ENCODE data around the gene ZNF611.

DNA sequence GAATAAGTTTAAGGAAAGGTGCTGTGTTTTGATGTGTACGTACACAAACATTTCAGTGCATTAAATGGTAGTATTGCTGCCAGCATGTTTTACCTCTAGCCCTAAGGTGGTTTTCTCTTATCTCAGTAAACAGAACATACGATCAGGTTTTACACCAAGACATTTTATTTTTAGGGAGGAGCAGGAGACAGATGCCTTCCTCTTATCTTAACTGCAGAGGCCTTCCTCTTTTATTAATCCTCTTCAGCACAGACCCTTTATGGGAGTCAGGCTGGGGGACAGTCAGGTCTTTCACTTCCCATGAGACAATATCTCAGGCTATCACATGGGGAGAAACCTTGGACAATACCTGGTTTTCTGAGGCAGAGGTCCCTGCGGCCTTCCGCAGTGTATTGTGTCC is 14.9 kb upstream of the ZNF611 start:
- TF ChIP-seq EP300 (IDR thresholded peaks at IDR 0.05; ENCODE audit: borderline replicate concordance in 1 of 2, control insufficient read depth in 1 of 2, low read depth in 2 of 2, low read length in 2 of 2) (no peak), EZH2 (IDR thresholded peaks at IDR 0.05; ENCODE audit: borderline replicate concordance, control insufficient read depth, low read depth, low read length) (no peak), PML (IDR thresholded peaks at IDR 0.05; ENCODE audit: low read length) (no peak), SP1 (IDR thresholded peaks at IDR 0.05; ENCODE audit: low read depth, low read length) (no peak), CBFB (IDR thresholded peaks at IDR 0.05; ENCODE audit: low read depth) (no peak), POLR2AphosphoS5 (IDR thresholded peaks at IDR 0.05; ENCODE audit: low read length) (no peak), TCF3 (IDR thresholded peaks at IDR 0.05; ENCODE audit: borderline replicate concordance, insufficient read depth, low read depth, low read length) (no peak), ZNF384 (IDR thresholded peaks at IDR 0.05; ENCODE audit: borderline replicate concordance, low read depth, low read length) (no peak), POLR2A (IDR thresholded peaks at IDR 0.05; ENCODE audit: low read depth, low read length) (no peak)
- TF ChIP-seq, protein P1, sequence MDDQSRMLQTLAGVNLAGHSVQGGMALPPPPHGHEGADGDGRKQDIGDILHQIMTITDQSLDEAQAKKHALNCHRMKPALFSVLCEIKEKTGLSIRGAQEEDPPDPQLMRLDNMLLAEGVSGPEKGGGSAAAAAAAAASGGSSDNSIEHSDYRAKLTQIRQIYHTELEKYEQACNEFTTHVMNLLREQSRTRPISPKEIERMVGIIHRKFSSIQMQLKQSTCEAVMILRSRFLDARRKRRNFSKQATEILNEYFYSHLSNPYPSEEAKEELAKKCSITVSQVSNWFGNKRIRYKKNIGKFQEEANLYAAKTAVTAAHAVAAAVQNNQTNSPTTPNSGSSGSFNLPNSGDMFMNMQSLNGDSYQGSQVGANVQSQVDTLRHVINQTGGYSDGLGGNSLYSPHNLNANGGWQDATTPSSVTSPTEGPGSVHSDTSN (IDR thresholded peaks at IDR 0.05; ENCODE audit: insufficient replicate concordance, low read depth, low read length), result no peak
- TF ChIP-seq, protein P2, sequence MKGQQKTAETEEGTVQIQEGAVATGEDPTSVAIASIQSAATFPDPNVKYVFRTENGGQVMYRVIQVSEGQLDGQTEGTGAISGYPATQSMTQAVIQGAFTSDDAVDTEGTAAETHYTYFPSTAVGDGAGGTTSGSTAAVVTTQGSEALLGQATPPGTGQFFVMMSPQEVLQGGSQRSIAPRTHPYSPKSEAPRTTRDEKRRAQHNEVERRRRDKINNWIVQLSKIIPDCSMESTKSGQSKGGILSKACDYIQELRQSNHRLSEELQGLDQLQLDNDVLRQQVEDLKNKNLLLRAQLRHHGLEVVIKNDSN (IDR thresholded peaks at IDR 0.05; ENCODE audit: borderline replicate concordance, extremely low read length, insufficient read depth, low read depth, low read length), result no peak
- TF ChIP-seq, protein P3, sequence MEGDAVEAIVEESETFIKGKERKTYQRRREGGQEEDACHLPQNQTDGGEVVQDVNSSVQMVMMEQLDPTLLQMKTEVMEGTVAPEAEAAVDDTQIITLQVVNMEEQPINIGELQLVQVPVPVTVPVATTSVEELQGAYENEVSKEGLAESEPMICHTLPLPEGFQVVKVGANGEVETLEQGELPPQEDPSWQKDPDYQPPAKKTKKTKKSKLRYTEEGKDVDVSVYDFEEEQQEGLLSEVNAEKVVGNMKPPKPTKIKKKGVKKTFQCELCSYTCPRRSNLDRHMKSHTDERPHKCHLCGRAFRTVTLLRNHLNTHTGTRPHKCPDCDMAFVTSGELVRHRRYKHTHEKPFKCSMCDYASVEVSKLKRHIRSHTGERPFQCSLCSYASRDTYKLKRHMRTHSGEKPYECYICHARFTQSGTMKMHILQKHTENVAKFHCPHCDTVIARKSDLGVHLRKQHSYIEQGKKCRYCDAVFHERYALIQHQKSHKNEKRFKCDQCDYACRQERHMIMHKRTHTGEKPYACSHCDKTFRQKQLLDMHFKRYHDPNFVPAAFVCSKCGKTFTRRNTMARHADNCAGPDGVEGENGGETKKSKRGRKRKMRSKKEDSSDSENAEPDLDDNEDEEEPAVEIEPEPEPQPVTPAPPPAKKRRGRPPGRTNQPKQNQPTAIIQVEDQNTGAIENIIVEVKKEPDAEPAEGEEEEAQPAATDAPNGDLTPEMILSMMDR (IDR thresholded peaks at IDR 0.05 in 2 of 3, conservative IDR thresholded peaks at IDR 0.05 in 1 of 3; ENCODE audit: control insufficient read depth in 2 of 3, extremely low read depth in 1 of 3, insufficient read depth in 1 of 3, low read depth in 3 of 3, low read length in 3 of 3), result no peak
- TF ChIP-seq, protein P4, sequence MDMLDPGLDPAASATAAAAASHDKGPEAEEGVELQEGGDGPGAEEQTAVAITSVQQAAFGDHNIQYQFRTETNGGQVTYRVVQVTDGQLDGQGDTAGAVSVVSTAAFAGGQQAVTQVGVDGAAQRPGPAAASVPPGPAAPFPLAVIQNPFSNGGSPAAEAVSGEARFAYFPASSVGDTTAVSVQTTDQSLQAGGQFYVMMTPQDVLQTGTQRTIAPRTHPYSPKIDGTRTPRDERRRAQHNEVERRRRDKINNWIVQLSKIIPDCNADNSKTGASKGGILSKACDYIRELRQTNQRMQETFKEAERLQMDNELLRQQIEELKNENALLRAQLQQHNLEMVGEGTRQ (IDR thresholded peaks at IDR 0.05; ENCODE audit: borderline replicate concordance, low read depth, low read length), result no peak
- TF ChIP-seq, protein P5, sequence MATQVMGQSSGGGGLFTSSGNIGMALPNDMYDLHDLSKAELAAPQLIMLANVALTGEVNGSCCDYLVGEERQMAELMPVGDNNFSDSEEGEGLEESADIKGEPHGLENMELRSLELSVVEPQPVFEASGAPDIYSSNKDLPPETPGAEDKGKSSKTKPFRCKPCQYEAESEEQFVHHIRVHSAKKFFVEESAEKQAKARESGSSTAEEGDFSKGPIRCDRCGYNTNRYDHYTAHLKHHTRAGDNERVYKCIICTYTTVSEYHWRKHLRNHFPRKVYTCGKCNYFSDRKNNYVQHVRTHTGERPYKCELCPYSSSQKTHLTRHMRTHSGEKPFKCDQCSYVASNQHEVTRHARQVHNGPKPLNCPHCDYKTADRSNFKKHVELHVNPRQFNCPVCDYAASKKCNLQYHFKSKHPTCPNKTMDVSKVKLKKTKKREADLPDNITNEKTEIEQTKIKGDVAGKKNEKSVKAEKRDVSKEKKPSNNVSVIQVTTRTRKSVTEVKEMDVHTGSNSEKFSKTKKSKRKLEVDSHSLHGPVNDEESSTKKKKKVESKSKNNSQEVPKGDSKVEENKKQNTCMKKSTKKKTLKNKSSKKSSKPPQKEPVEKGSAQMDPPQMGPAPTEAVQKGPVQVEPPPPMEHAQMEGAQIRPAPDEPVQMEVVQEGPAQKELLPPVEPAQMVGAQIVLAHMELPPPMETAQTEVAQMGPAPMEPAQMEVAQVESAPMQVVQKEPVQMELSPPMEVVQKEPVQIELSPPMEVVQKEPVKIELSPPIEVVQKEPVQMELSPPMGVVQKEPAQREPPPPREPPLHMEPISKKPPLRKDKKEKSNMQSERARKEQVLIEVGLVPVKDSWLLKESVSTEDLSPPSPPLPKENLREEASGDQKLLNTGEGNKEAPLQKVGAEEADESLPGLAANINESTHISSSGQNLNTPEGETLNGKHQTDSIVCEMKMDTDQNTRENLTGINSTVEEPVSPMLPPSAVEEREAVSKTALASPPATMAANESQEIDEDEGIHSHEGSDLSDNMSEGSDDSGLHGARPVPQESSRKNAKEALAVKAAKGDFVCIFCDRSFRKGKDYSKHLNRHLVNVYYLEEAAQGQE (IDR thresholded peaks at IDR 0.05; ENCODE audit: low read depth, low read length), result no peak
